AG10803 (cell line): ENCODE measurements around the gene ZFAND4.

Experiments
- DNase-seq: peaks from one replicate; pipeline ENCODE4 v3.0.0; 2010; ENCODE audit warnings: low read depth
- H3K4me3 ChIP-seq: 2 replicates; pipeline ENCODE4 v1.5.1; 2011; ENCODE audit warnings: mild to moderate bottlenecking, low read length, control low read depth
- CTCF ChIP-seq: conservative IDR thresholded peaks from 2 replicates; pipeline ENCODE4 v1.5.1; 2011; ENCODE audit warnings: mild to moderate bottlenecking, low read length, control low read depth, inconsistent platforms

The ZFAND4 gene

GRCh38 chr10:45591280-45591679, 81.3 kb downstream of the ZFAND4 start:
- no peak for TF ChIP-seq CTCF
- DNase-seq = no peak
- H3K4me3 ChIP-seq = no peak overlapping the region

GRCh38 chr10:45589868-45590267, 82.7 kb downstream of the ZFAND4 start:
- no peak for TF ChIP-seq CTCF
- no peak overlapping the region for H3K4me3 ChIP-seq
- no peak for DNase-seq

GRCh38 chr10:45589009-45589408, 83.6 kb downstream of the ZFAND4 start:
- DNase-seq = no peak
- no peak for TF ChIP-seq CTCF
- no peak overlapping the region for H3K4me3 ChIP-seq

GRCh38 chr10:45586028-45586824, 86.3 kb downstream of the ZFAND4 start:
- no peak overlapping the region for H3K4me3 ChIP-seq
- TF ChIP-seq CTCF = no peak
- DNase-seq = no peak

GRCh38 chr10:45585131-45585530, 87.4 kb downstream of the ZFAND4 start:
- no peak for TF ChIP-seq CTCF
- no peak overlapping the region for H3K4me3 ChIP-seq
- no peak for DNase-seq

GRCh38 chr10:45582386-45582781, 90.2 kb downstream of the ZFAND4 start:
- H3K4me3 ChIP-seq = no peak overlapping the region
- DNase-seq = no peak
- no peak for TF ChIP-seq CTCF

GRCh38 chr10:45581582-45582385, 90.8 kb downstream of the ZFAND4 start:
- H3K4me3 ChIP-seq = no peak overlapping the region
- TF ChIP-seq CTCF = no peak
- no peak for DNase-seq
